GM12878 (cell line): ENCODE data around the gene MGAT3. TPM values are rescaled to one million over a fixed set of nuclear protein-coding genes. Genes with fewer than 3 reads are reported as not detected.
A peak's percentile ranks its signal among the peaks of the same experiment; 100 is the strongest.

Experiments
- ATAC-seq: fragments of 200-7000 bp; cut with Tn5 transposase; 3 replicates; pipeline ENCODE4 v1.9.1; 2020; ENCODE audit warnings: mild to moderate bottlenecking, moderate library complexity
- BruUV-seq: library from RNA; stranded (reverse); fragments of 400-500 nt; replicated peaks from 2 replicates; lab custom pipeline; 2021; lab: Mats Ljungman, UMichigan
- CTCF ChIA-PET: fragments of 300-600 bp; sonication (Branson Sonifier 250); formaldehyde crosslinking; extraction: SDS; loops from one replicate; lab custom pipeline; 2021; ENCODE audit warnings: inconsistent platforms; lab: Yijun Ruan, JAX
- POLR2A ChIA-PET: fragments of 350-600 bp; formaldehyde crosslinking; extraction: SDS; loops from one replicate; lab custom pipeline; 2021; ENCODE audit warnings: inconsistent platforms; lab: Charles Lee
- RAD21 ChIA-PET: fragments of 300-600 bp; sonication (Branson Sonifier 250); formaldehyde crosslinking; loops from one replicate; lab custom pipeline; 2023; ENCODE audit warnings: antibody characterized with exemption; ENCODE audit not compliant: unreplicated experiment; lab: Charles Lee
- SMC1A ChIA-PET: fragments of 300-600 bp; sonication (Branson Sonifier 250); formaldehyde crosslinking; loops from one replicate; lab custom pipeline; 2023; ENCODE audit not compliant: unreplicated experiment, uncharacterized antibody; lab: Charles Lee
- DNase-seq: peaks from one replicate; pipeline ENCODE4 v3.0.0-alpha.2; 2011; ENCODE audit warnings: low read depth, low spot score
- FAIRE-seq: peaks from 3 replicates; lab custom pipeline; 2011; peaks lifted over from hg19 to GRCh38; lab: Jason Lieb, UNC
- H2AFZ ChIP-seq: 2 replicates; pipeline ENCODE4 v1.6.0; 2011; ENCODE audit warnings: low read depth, low read length, control low read depth; ENCODE audit not compliant: control insufficient read depth
- H3K27ac ChIP-seq: 2 replicates; pipeline ENCODE4 v1.5.1; 2011; ENCODE audit warnings: control low read depth; ENCODE audit not compliant: control insufficient read depth, insufficient read depth
- H3K27me3 ChIP-seq, 2 experiments: replicated peaks in 1 of 2; 2 replicates each; pipeline versions ENCODE4 v1.6.0 to v1.6.1; 2011; ENCODE audit warnings: low read length in 1 of 2; ENCODE audit not compliant: control insufficient read depth in 2 of 2, insufficient read depth in 2 of 2
- H3K36me3 ChIP-seq, 2 experiments: 2 replicates each; pipeline ENCODE4 v1.5.1; 2011; ENCODE audit warnings: low read length in 1 of 2; ENCODE audit not compliant: control insufficient read depth in 2 of 2, insufficient read depth in 2 of 2
- H3K4me1 ChIP-seq: 2 replicates; pipeline ENCODE4 v1.6.1; 2011; ENCODE audit warnings: mild to moderate bottlenecking, low read length, moderate library complexity, mixed read lengths; ENCODE audit not compliant: control insufficient read depth, insufficient read depth
- H3K4me2 ChIP-seq: 2 replicates; pipeline ENCODE4 v1.6.0; 2011; ENCODE audit warnings: control low read depth; ENCODE audit not compliant: control insufficient read depth, insufficient read depth
- H3K4me3 ChIP-seq: fragments of 200-600 bp; sonication (generic); 2 replicates; pipeline ENCODE4 v1.5.1; 2016
- H3K79me2 ChIP-seq: 2 replicates; pipeline ENCODE4 v1.6.0; 2011; ENCODE audit warnings: low read length; ENCODE audit not compliant: control insufficient read depth, insufficient read depth
- H3K9ac ChIP-seq: 2 replicates; pipeline ENCODE4 v1.8.0; 2011; ENCODE audit warnings: low read length, control low read depth, mixed read lengths; ENCODE audit not compliant: control insufficient read depth, insufficient read depth
- H3K9me3 ChIP-seq: replicated peaks from 3 replicates; pipeline ENCODE4 v1.5.1; 2011; ENCODE audit warnings: mild to moderate bottlenecking, low read length; ENCODE audit not compliant: control insufficient read depth, insufficient read depth
- H4K20me1 ChIP-seq: 2 replicates; pipeline ENCODE4 v1.6.0; 2011; ENCODE audit not compliant: control insufficient read depth, insufficient read depth
- BACH1 ChIP-seq: fragments of 450-650 bp; IDR thresholded peaks from 2 replicates; pipeline ENCODE4 v1.6.1; 2017; ENCODE audit warnings: mild to moderate bottlenecking, borderline replicate concordance
- CEBPZ ChIP-seq: fragments of 150-350 bp; IDR thresholded peaks from 2 replicates; pipeline ENCODE4 v1.6.1; 2016; ENCODE audit warnings: low read depth, low read length
- EED ChIP-seq: sonication (generic); IDR thresholded peaks from 2 replicates; pipeline ENCODE4 v1.6.1; 2016; ENCODE audit warnings: antibody characterized with exemption, low read depth
- EP300 ChIP-seq, 2 experiments: fragments of 150-350 bp in 1 of 2; IDR thresholded peaks; 2 replicates each; pipeline ENCODE4 v1.6.1; 2011 to 2012; ENCODE audit warnings: low read depth in 2 of 2, low read length in 2 of 2, borderline replicate concordance in 1 of 2, improper control_type of control experiment in 1 of 2, inconsistent platforms in 1 of 2; ENCODE audit not compliant: control insufficient read depth in 1 of 2
- MLLT1 ChIP-seq: fragments of 450-650 bp; IDR thresholded peaks from 2 replicates; pipeline ENCODE4 v1.6.1; 2016; ENCODE audit warnings: mild to moderate bottlenecking
- PBX3 ChIP-seq: IDR thresholded peaks from 2 replicates; pipeline ENCODE4 v1.6.1; 2011; ENCODE audit warnings: mild to moderate bottlenecking, low read depth, low read length, moderate library complexity; ENCODE audit not compliant: insufficient replicate concordance
- PKNOX1 ChIP-seq: fragments of 450-650 bp; IDR thresholded peaks from 2 replicates; pipeline ENCODE4 v1.6.1; 2016; ENCODE audit warnings: mild to moderate bottlenecking
- PML ChIP-seq: IDR thresholded peaks from 2 replicates; pipeline ENCODE4 v1.6.1; 2012; ENCODE audit warnings: low read length, inconsistent platforms
- POU2F2 ChIP-seq: IDR thresholded peaks from 3 replicates; pipeline ENCODE4 v1.6.1; 2011; ENCODE audit warnings: low read depth, mild to moderate bottlenecking, low read length, borderline replicate concordance
- RELA ChIP-seq: fragments of 450-650 bp; IDR thresholded peaks from 2 replicates; pipeline ENCODE4 v1.8.0; 2014; ENCODE audit warnings: borderline replicate concordance; ENCODE audit not compliant: partially characterized antibody
- SMAD5 ChIP-seq: IDR thresholded peaks from 2 replicates; pipeline ENCODE4 v1.6.1; 2016; ENCODE audit warnings: antibody characterized with exemption, low read depth
- SMARCA5 ChIP-seq: fragments of 450-650 bp; IDR thresholded peaks from 2 replicates; pipeline ENCODE4 v1.6.1; 2017; ENCODE audit warnings: mild to moderate bottlenecking
- ZSCAN29 ChIP-seq: fragments of 450-650 bp; IDR thresholded peaks from 2 replicates; pipeline ENCODE4 v1.6.1; 2017; ENCODE audit warnings: mild to moderate bottlenecking, moderate library complexity
- WGBS: methylation state at CpG from one replicate; pipeline ENCODE4 v1.1.6; 2016; ENCODE audit warnings: low lambda C conversion rate; ENCODE audit not compliant: insufficient replicate concordance, insufficient coverage; ENCODE audit errors: missing lambda C conversion rate; 5-methylcytosine and 5-hydroxymethylcytosine counted together
- in situ Hi-C: fragments of 300-500 bp; cut with MboI; formaldehyde crosslinking; loops from 9 replicates; pipeline ENCODE4 v1.14.3; 2018; ENCODE audit warnings: mixed read lengths
- intact Hi-C: fragments of 100-400 bp; cut with micrococcal nuclease; formaldehyde crosslinking; loops from one replicate; pipeline ENCODE4 v1.14.2; 2022; ENCODE audit not compliant: unreplicated experiment
- polyA plus RNA-seq, 11 experiments: library from polyadenylated mRNA; depleted of rRNA in 4 of 11; unstranded in 6 of 11; stranded (reverse) in 5 of 11; fragments of >200 nt; fragmentation: Nextera tagmentation in 4 of 11; fragmentation: Illumina TruSeq in 1 of 11; extraction: Ambion mirVana in 4 of 11; extraction: Trizol in 1 of 11; gene quantifications; 1 replicate in 1 of 11; 2 replicates in 10 of 11; pipeline versions ENCODE4 v1.2.1 to v1.2.3, GENCODE V29; 2011 to 2016; ENCODE audit warnings: inconsistent platforms in 2 of 11, missing spikeins in 2 of 11, low read depth in 1 of 11
- total RNA-seq, 4 experiments: library from RNA; depleted of rRNA in 3 of 4; stranded (reverse); fragments of >200 nt in 3 of 4; fragmentation: Illumina TruSeq in 1 of 4; extraction: Trizol in 1 of 4; gene quantifications; 2 replicates each; pipeline versions ENCODE4 v1.2.1 to v1.2.3, GENCODE V29; 2013 to 2021

MGAT3 gene
- total and polyA plus RNA-seq, 10 of the 15 experiments (the other 5 are each of a cell fraction or from before 2014, with no cell fraction given), result 0.32 to 40.2 (median 11.9) TPM

GRCh38 chr22:39518996-39519680 lies 62.3 kb downstream of the MGAT3 start (continued):
- TF ChIP-seq SMAD5 (no peak), MLLT1 (no peak), EP300 (IDR thresholded peaks at IDR 0.05; ENCODE audit: borderline replicate concordance in 1 of 2, control insufficient read depth in 1 of 2, low read depth in 2 of 2, low read length in 2 of 2) (no peak), EED (no peak; the same call in 1 of the 2 replicates), PML (no peak), ZSCAN29 (peak; percentile 80)

- peak; percentile 93 for DNase-seq
- ChIA-PET SMC1A (interaction anchor here (0.6 to 1.3 kb wide), 12 partner anchors 10 to 505 kb away, joined by 3 to 11 read pairs (median 3); partner anchors contain the start of genes MIEF1 and RPL3), RAD21 (interaction anchor here (0.6 to 1.6 kb wide), 18 partner anchors 10 to 524 kb away, joined by 3 to 44 read pairs (median 6); partner anchors contain the start of genes MIEF1, RPL3 and TAB1), CTCF (interaction anchor here (0.6 to 17.8 kb wide), 22 partner anchors 9 to 773 kb away, joined by 3 to 372 read pairs (median 4); partner anchors contain the start of genes MIEF1, RPL3, RPS19BP1 and TAB1), POLR2A (interaction anchor here (0.5 to 1.2 kb wide), 17 partner anchors 9 to 1878 kb away, joined by 3 to 32 read pairs (median 4); partner anchors contain the start of genes MIEF1, RPL3, RPS19BP1 and TAB1)
- H3K9ac ChIP-seq, result peak overlapping the region; percentile 99
- peak overlapping the region; percentile 91 for H3K4me2 ChIP-seq
- peak overlapping the region; percentile 96 for H3K27ac ChIP-seq
- ATAC-seq, result peak; percentile 91
- H3K36me3 ChIP-seq, result peaks cover 29 to 34% of the 10 kb centered on the region in 2 experiments; a peak in 3 of 4 replicates
- H3K79me2 ChIP-seq, result peaks cover 61% of the 10 kb centered on the region
- BruUV-seq, result TSS peak; percentile 91
- in situ Hi-C loops, result loop anchor here (25.0 kb wide), 1 partner anchor 357 kb away; the partner anchor contains the start of gene CBX7
- no peak for FAIRE-seq
- H3K4me1 ChIP-seq, result peaks cover 26% of the 10 kb centered on the region
- intact Hi-C loops, result loop anchor here (2.0 to 5.0 kb wide), 3 partner anchors 17 to 122 kb away; partner anchors contain the start of genes MIEF1 and TAB1
- H4K20me1 ChIP-seq, result peaks cover 23% of the 10 kb centered on the region; the same call in 1 of the 2 replicates
- under 1% methylated on average over 43 of the region's 47 CpGs for WGBS
- peak overlapping the region; percentile 98 for H2AFZ ChIP-seq
- peak overlapping the region; percentile 97 for H3K4me3 ChIP-seq
- no peaks in the 10 kb centered on the region for H3K9me3 ChIP-seq
- no peaks in the 10 kb centered on the region for H3K27me3 ChIP-seq
- TF ChIP-seq BACH1 (peak; percentile 51), SMARCA5 (peak; percentile 76; the same call in 1 of the 2 replicates), RELA (no peak), PBX3 (peak; percentile 72), POU2F2 (0 out of 3 replicates have a peak, but pooled peaks have one; percentile 47), PKNOX1 (peak; percentile 94), CEBPZ (no peak)
Observed at GRCh38 chr22:39519681-39520225, 62.9 kb downstream of the MGAT3 start.
